Measurements from ENCODE around the gene STK4. TPM values are rescaled to one million over a fixed set of nuclear protein-coding genes. Genes with fewer than 3 reads are reported as not detected.
A peak's percentile ranks its signal among the peaks of the same experiment; 100 is the strongest.

The STK4 gene
- total RNA-seq, 1 donor = 33.7 TPM

DNA sequence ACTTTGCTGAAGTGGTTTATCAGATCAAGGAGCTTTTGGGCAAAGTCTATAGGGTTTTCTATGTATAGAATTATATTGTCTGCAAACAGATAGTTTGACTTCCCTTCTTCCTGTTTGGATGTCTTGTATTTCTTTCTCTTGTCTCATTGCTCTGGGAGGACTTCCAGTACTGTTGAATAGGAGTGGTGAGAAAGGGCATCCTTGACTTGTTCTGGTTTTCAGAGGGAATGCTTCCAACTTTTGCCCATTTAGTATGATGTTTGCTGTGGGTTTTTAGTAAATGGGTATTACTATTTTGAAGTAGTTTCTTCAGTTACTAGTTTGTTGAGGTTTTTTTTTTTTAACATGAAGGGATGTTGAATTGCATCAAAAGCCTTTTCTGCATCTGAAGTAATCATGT, 98.5 kb downstream of the STK4 start:
- no peak for DNase-seq (ENCODE audit: insufficient read length, low spot score, missing footprints)
- no peak overlapping the region for H3K4me3 ChIP-seq (ENCODE audit: insufficient read depth, low read length)
- peaks cover 37% of the 10 kb centered on the region for H3K4me1 ChIP-seq (ENCODE audit: insufficient read depth, low read length)
- peaks cover 33% of the 10 kb centered on the region for H3K79me2 ChIP-seq (ENCODE audit: insufficient read depth, low read length)
- no peak overlapping the region for H3K27ac ChIP-seq (ENCODE audit: low read depth, low read length)
- no peak for TF ChIP-seq CTCF (IDR thresholded peaks at IDR 0.05; ENCODE audit: extremely low read depth, low read depth, low read length)
- H3K4me2 ChIP-seq (ENCODE audit: insufficient read depth, low read length) = no peak overlapping the region
- H4K20me1 ChIP-seq (ENCODE audit: insufficient read depth, low read length) = no peaks in the 10 kb centered on the region
- H3K36me3 ChIP-seq (ENCODE audit: insufficient read depth, low read length) = no peaks in the 10 kb centered on the region
- H2AFZ ChIP-seq (ENCODE audit: low read length) = no peak overlapping the region
- H3K9me3 ChIP-seq (ENCODE audit: low read depth, low read length) = no peaks in the 10 kb centered on the region
- H3K27me3 ChIP-seq (ENCODE audit: insufficient read depth, low read length) = no peaks in the 10 kb centered on the region

GRCh38 chr20:45066372-45066771, 100.1 kb downstream of the STK4 start:
- Histone ChIP-seq H3K4me3 (ENCODE audit: insufficient read depth, low read length) (no peak overlapping the region), H2AFZ (ENCODE audit: low read length) (no peak overlapping the region), H3K27ac (ENCODE audit: low read depth, low read length) (peak overlapping the region; percentile 27), H3K9me3 (ENCODE audit: low read depth, low read length) (peaks cover 2% of the 10 kb centered on the region), H3K79me2 (ENCODE audit: insufficient read depth, low read length) (peaks cover 33% of the 10 kb centered on the region), H3K4me1 (ENCODE audit: insufficient read depth, low read length) (peaks cover 28% of the 10 kb centered on the region), H3K4me2 (ENCODE audit: insufficient read depth, low read length) (no peak overlapping the region), H3K36me3 (ENCODE audit: insufficient read depth, low read length) (no peaks in the 10 kb centered on the region), H3K27me3 (ENCODE audit: insufficient read depth, low read length) (no peaks in the 10 kb centered on the region), H4K20me1 (ENCODE audit: insufficient read depth, low read length) (no peaks in the 10 kb centered on the region)
- no peak for TF ChIP-seq CTCF (IDR thresholded peaks at IDR 0.05; ENCODE audit: extremely low read depth, low read depth, low read length)
- DNase-seq (ENCODE audit: insufficient read length, low spot score, missing footprints) = no peak

DNA sequence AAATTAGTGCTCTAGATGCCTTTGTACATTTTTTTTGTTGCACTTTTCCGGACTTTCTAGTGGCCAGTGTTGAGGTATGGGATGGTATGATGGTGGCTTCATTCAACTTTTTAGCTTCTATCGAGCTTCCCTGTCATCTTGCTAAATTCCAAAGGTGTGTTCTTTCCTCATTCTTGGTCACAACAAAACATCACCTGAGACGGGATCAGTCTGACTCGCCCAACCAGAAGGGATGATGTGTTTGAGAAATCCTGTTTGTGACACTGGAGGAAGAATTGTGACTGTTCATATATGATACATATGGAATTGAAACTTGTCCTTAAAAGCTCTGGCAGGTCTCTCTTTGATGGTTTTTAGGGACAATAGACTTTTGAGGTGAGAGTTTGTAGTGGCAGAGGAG, 100.8 kb downstream of the STK4 start:
- H3K36me3 ChIP-seq (ENCODE audit: insufficient read depth, low read length) = no peaks in the 10 kb centered on the region
- no peaks in the 10 kb centered on the region for H3K27me3 ChIP-seq (ENCODE audit: insufficient read depth, low read length)
- DNase-seq (ENCODE audit: insufficient read length, low spot score, missing footprints) = no peak
- H3K9me3 ChIP-seq (ENCODE audit: low read depth, low read length) = peaks cover 2% of the 10 kb centered on the region
- H2AFZ ChIP-seq (ENCODE audit: low read length) = no peak overlapping the region
- no peaks in the 10 kb centered on the region for H4K20me1 ChIP-seq (ENCODE audit: insufficient read depth, low read length)
- H3K79me2 ChIP-seq (ENCODE audit: insufficient read depth, low read length) = peaks cover 35% of the 10 kb centered on the region
- H3K4me1 ChIP-seq (ENCODE audit: insufficient read depth, low read length) = peaks cover 23% of the 10 kb centered on the region
- H3K4me2 ChIP-seq (ENCODE audit: insufficient read depth, low read length) = no peak overlapping the region
- TF ChIP-seq CTCF (IDR thresholded peaks at IDR 0.05; ENCODE audit: extremely low read depth, low read depth, low read length) = no peak
- peak overlapping the region; percentile 43 for H3K27ac ChIP-seq (ENCODE audit: low read depth, low read length)
- H3K4me3 ChIP-seq (ENCODE audit: insufficient read depth, low read length) = no peak overlapping the region

- no peak for TF ChIP-seq CTCF (IDR thresholded peaks at IDR 0.05; ENCODE audit: extremely low read depth, low read depth, low read length)
- no peak overlapping the region for H2AFZ ChIP-seq (ENCODE audit: low read length)
- no peak for DNase-seq (ENCODE audit: insufficient read length, low spot score, missing footprints)
- no peak overlapping the region for H3K4me2 ChIP-seq (ENCODE audit: insufficient read depth, low read length)
- peaks cover 35% of the 10 kb centered on the region for H3K79me2 ChIP-seq (ENCODE audit: insufficient read depth, low read length)
- H3K36me3 ChIP-seq (ENCODE audit: insufficient read depth, low read length) = no peaks in the 10 kb centered on the region
- no peak overlapping the region for H3K4me3 ChIP-seq (ENCODE audit: insufficient read depth, low read length)
- peak overlapping the region; percentile 43 for H3K27ac ChIP-seq (ENCODE audit: low read depth, low read length)
- peaks cover 22% of the 10 kb centered on the region for H3K4me1 ChIP-seq (ENCODE audit: insufficient read depth, low read length)
- no peaks in the 10 kb centered on the region for H3K27me3 ChIP-seq (ENCODE audit: insufficient read depth, low read length)
- peaks cover 2% of the 10 kb centered on the region for H3K9me3 ChIP-seq (ENCODE audit: low read depth, low read length)
- H4K20me1 ChIP-seq (ENCODE audit: insufficient read depth, low read length) = no peaks in the 10 kb centered on the region
These were observed 101.2 kb downstream of the STK4 start for GRCh38 chr20:45067558-45067957.
